ENCODE data around the gene PGLYRP3.

The PGLYRP3 gene

DNA sequence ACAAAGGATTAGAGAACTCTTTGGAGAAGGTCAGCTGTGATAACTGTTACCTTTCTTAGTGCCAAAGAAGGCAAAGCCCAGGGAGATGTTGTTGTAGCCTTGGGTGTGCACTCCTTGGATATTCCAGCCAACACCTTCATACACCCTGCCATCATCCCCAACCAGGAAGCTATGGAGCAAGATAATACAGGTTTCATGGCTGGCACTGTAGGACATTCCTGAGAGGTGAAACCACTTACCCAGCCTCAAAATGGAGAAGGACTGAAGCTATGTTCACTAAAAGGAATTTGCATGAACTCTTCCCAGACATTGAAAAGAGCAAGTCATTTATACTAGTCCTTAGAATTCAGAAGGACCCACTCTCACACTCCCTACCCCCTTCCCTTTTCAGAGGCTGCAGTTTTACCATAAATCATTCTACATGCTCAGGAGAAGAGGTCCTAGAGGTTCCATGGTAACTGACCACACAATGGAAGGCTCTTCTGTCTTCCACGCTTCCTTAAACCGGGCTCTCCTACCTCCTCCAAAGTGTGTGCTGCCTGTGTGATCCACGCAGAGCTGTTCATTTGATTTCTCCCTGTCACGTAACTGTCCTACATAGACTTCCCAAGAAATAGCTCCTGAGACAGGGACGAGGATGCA is 30.4 kb upstream of the PGLYRP3 start:
- no peak for DNase-seq (ENCODE audit: insufficient read length, low spot score)
- peak; percentile 18; the same call in 1 of the 2 replicates for TF ChIP-seq SPI1 (IDR thresholded peaks at IDR 0.05; ENCODE audit: low read depth, low read length)
- no peak for TF ChIP-seq POLR2A (IDR thresholded peaks at IDR 0.05; ENCODE audit: low read depth, low read length)
- no peak for TF ChIP-seq TAF1 (IDR thresholded peaks at IDR 0.05; ENCODE audit: low read depth, low read length)
- TF ChIP-seq POLR2AphosphoS5 (IDR thresholded peaks at IDR 0.05; ENCODE audit: low read depth, low read length), result no peak
- no peak for TF ChIP-seq POU2F2 (IDR thresholded peaks at IDR 0.05; ENCODE audit: low read depth, low read length)
- FAIRE-seq, result peak; percentile 28

- FAIRE-seq, result no peak
- TF ChIP-seq TAF1 (IDR thresholded peaks at IDR 0.05; ENCODE audit: low read depth, low read length), result no peak
- no peak for TF ChIP-seq SPI1 (IDR thresholded peaks at IDR 0.05; ENCODE audit: low read depth, low read length)
- TF ChIP-seq PAX5 (IDR thresholded peaks at IDR 0.05; ENCODE audit: insufficient read depth, low read length, severe bottlenecking), result no peak
- no peak for TF ChIP-seq POLR2A (IDR thresholded peaks at IDR 0.05; ENCODE audit: low read depth, low read length)
- no peak for TF ChIP-seq POLR2AphosphoS5 (IDR thresholded peaks at IDR 0.05; ENCODE audit: low read depth, low read length)
- TF ChIP-seq POU2F2 (IDR thresholded peaks at IDR 0.05; ENCODE audit: low read depth, low read length), result no peak
- DNase-seq (ENCODE audit: insufficient read length, low spot score), result no peak
These were observed 29.4 kb upstream of the PGLYRP3 start for GRCh38 chr1:153342178-153342577.

DNA sequence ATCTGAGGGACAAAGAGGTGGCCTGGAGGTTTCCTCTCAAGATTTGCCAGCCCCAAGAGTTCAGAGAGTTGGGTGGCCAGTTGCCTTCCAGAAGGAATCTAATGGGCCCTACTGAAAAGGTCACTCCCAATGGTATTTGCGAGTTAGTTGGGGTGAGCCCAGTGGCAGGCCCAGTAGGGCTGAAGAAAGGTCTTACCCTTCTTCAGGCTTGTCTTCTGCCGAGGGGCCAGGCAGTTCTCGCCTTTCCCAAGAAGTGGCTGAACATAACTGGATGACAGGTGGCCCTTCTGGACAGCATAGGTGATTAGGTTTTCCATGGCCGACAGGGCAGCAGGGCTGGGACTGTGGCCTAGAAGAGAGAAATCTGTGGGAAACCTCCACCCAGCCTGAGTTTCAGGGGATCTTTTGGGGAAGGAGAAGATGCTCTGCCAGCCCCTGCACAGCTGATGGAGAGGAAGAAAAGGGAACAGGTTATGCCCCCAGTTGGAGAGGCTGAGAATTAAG is 28.7 kb upstream of the PGLYRP3 start:
- FAIRE-seq (no peak), DNase-seq (ENCODE audit: insufficient read length, low spot score) (no peak)
- TF ChIP-seq SPI1 (IDR thresholded peaks at IDR 0.05; ENCODE audit: low read depth, low read length) (no peak), POLR2AphosphoS5 (IDR thresholded peaks at IDR 0.05; ENCODE audit: low read depth, low read length) (no peak), POU2F2 (IDR thresholded peaks at IDR 0.05; ENCODE audit: low read depth, low read length) (no peak), TAF1 (IDR thresholded peaks at IDR 0.05; ENCODE audit: low read depth, low read length) (no peak), PAX5 (IDR thresholded peaks at IDR 0.05; ENCODE audit: insufficient read depth, low read length, severe bottlenecking) (no peak), POLR2A (IDR thresholded peaks at IDR 0.05; ENCODE audit: low read depth, low read length) (no peak)

GRCh38 chr1:153340356-153340755 is 27.6 kb upstream of the PGLYRP3 start:
- no peak for TF ChIP-seq POLR2AphosphoS5 (IDR thresholded peaks at IDR 0.05; ENCODE audit: low read depth, low read length)
- TF ChIP-seq POU2F2 (IDR thresholded peaks at IDR 0.05; ENCODE audit: low read depth, low read length), result no peak
- TF ChIP-seq POLR2A (IDR thresholded peaks at IDR 0.05; ENCODE audit: low read depth, low read length), result no peak
- no peak for TF ChIP-seq TAF1 (IDR thresholded peaks at IDR 0.05; ENCODE audit: low read depth, low read length)
- TF ChIP-seq PAX5 (IDR thresholded peaks at IDR 0.05; ENCODE audit: insufficient read depth, low read length, severe bottlenecking), result no peak
- no peak for TF ChIP-seq SPI1 (IDR thresholded peaks at IDR 0.05; ENCODE audit: low read depth, low read length)
- DNase-seq (ENCODE audit: insufficient read length, low spot score) (no peak), FAIRE-seq (no peak)

DNA sequence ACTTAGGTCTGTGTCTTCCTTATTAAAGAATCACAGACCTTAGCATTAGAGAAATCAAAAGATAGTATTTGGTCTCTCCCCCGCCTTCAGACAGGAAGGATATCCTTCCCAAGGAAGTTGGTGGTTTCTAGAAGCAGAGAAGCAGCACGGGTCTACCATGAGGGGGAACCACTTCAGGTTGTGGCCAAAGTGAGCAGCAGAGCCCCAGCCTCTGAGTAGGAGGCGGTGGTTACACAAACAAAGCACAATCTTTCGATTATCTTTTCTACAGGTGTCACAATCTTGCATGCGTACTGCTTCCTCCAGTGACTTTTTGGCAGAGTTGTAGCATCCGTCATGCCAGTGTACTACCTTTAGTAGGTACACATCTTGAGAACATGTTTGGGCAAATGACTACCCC is 27.1 kb upstream of the PGLYRP3 start:
- peak; percentile 55 for FAIRE-seq
- TF ChIP-seq POLR2AphosphoS5 (IDR thresholded peaks at IDR 0.05; ENCODE audit: low read depth, low read length) (no peak), PAX5 (IDR thresholded peaks at IDR 0.05; ENCODE audit: insufficient read depth, low read length, severe bottlenecking) (no peak), SPI1 (IDR thresholded peaks at IDR 0.05; ENCODE audit: low read depth, low read length) (no peak), POU2F2 (IDR thresholded peaks at IDR 0.05; ENCODE audit: low read depth, low read length) (no peak), TAF1 (IDR thresholded peaks at IDR 0.05; ENCODE audit: low read depth, low read length) (no peak), POLR2A (IDR thresholded peaks at IDR 0.05; ENCODE audit: low read depth, low read length) (no peak)
- DNase-seq (ENCODE audit: insufficient read length, low spot score), result no peak

DNA sequence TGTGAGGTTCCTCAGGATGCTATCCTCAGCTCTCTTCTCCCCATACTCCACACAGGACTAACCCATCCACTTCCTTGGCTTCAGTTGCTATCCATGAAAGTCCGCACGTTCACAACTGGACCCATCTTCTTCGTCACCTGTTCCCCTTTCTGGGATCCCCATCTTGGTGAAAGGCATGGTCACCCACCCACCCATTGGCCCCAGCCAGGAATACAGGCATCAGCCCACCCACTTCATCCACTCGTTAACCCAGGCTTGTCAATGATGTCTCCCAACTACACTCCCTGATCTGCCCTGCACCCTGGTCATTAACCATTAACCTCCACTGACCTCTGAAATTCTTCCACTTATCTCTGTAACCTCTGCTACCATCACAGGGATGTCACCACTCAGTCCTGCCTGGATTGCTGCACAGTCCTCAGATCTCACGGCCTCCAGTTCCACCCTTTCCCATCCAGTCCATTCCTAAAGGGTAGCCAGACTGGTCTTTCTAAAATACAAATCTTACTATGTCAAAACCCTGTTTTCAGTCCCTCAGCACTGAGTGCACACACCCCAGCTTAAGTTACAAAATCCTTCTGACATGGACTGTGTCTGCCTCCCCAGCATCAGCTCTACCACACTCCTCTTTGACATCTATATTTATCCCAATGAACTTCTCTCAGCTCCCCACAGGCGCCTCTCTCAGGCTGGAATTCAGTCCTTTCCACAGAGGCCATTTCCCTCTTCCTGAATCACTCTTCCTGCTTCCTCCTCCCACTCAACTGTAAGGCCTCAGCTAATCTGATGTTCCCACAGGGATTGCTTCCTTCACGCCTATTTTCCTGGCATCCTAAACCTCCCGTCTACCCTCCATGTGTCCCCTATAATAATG is 25.5 kb upstream of the PGLYRP3 start:
- FAIRE-seq (no peak), DNase-seq (ENCODE audit: insufficient read length, low spot score) (no peak)
- TF ChIP-seq POU2F2 (IDR thresholded peaks at IDR 0.05; ENCODE audit: low read depth, low read length) (no peak), POLR2A (IDR thresholded peaks at IDR 0.05; ENCODE audit: low read depth, low read length) (no peak), POLR2AphosphoS5 (IDR thresholded peaks at IDR 0.05; ENCODE audit: low read depth, low read length) (no peak), PAX5 (IDR thresholded peaks at IDR 0.05; ENCODE audit: insufficient read depth, low read length, severe bottlenecking) (no peak), TAF1 (IDR thresholded peaks at IDR 0.05; ENCODE audit: low read depth, low read length) (no peak), SPI1 (IDR thresholded peaks at IDR 0.05; ENCODE audit: low read depth, low read length) (no peak)

GRCh38 chr1:153336650-153337049 is 23.9 kb upstream of the PGLYRP3 start:
- TF ChIP-seq TAF1 (IDR thresholded peaks at IDR 0.05; ENCODE audit: low read depth, low read length), result no peak
- no peak for TF ChIP-seq SPI1 (IDR thresholded peaks at IDR 0.05; ENCODE audit: low read depth, low read length)
- TF ChIP-seq POLR2AphosphoS5 (IDR thresholded peaks at IDR 0.05; ENCODE audit: low read depth, low read length), result no peak
- no peak for TF ChIP-seq POLR2A (IDR thresholded peaks at IDR 0.05; ENCODE audit: low read depth, low read length)
- no peak for TF ChIP-seq PAX5 (IDR thresholded peaks at IDR 0.05; ENCODE audit: insufficient read depth, low read length, severe bottlenecking)
- TF ChIP-seq POU2F2 (IDR thresholded peaks at IDR 0.05; ENCODE audit: low read depth, low read length), result no peak
- FAIRE-seq, result peak; percentile 58
- DNase-seq (ENCODE audit: insufficient read length, low spot score), result no peak

- DNase-seq (ENCODE audit: insufficient read length, low spot score) (no peak), FAIRE-seq (no peak)
- TF ChIP-seq POLR2AphosphoS5 (IDR thresholded peaks at IDR 0.05; ENCODE audit: low read depth, low read length) (no peak), POU2F2 (IDR thresholded peaks at IDR 0.05; ENCODE audit: low read depth, low read length) (no peak), SPI1 (IDR thresholded peaks at IDR 0.05; ENCODE audit: low read depth, low read length) (peak; percentile 47; the same call in 1 of the 2 replicates), TAF1 (IDR thresholded peaks at IDR 0.05; ENCODE audit: low read depth, low read length) (no peak)
These were observed 21.1 kb upstream of the PGLYRP3 start for GRCh38 chr1:153333902-153334301.

DNA sequence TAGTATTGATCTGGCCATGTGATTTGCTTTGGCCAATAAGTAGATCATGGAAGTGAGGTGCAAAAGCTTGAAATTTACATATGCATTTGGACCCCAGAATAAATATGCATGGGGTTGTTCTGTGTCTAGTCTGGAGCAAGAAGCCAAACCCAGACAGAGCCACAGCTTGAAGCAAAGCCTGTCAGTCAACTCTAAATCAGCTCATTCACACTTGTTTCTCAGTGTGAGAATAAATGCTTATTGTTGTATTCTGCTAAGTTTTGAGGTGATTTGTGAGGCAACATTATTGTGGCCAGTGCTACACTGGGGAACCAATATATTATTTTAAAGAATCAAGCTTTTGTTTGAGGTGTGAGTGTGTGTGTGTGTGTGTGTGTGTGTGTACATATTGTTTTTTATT is 12.2 kb upstream of the PGLYRP3 start:
- no peak for DNase-seq (ENCODE audit: insufficient read length, low spot score)
- no peak for FAIRE-seq
- TF ChIP-seq TAF1 (IDR thresholded peaks at IDR 0.05; ENCODE audit: low read depth, low read length) (no peak), POLR2A (IDR thresholded peaks at IDR 0.05; ENCODE audit: low read depth, low read length) (no peak), PAX5 (IDR thresholded peaks at IDR 0.05; ENCODE audit: insufficient read depth, low read length, severe bottlenecking) (no peak), SPI1 (IDR thresholded peaks at IDR 0.05; ENCODE audit: low read depth, low read length) (no peak)

Data from GM12891 (cell line).